MM.1S (cell line): ENCODE results near the gene UNK.

Experiments used
- EZH2 ChIP-seq: fragments of 300-600 bp; sonication (generic); optimal IDR thresholded peaks from 2 replicates; pipeline ENCODE3; 2017; ENCODE audit warnings: low read depth, mild to moderate bottlenecking, antibody characterized with exemption, low read length, mixed read lengths
- EZH2phosphoT487 ChIP-seq: fragments of 300-600 bp; sonication (generic); IDR thresholded peaks from 2 replicates; pipeline ENCODE4 v1.6.1; 2018; ENCODE audit warnings: antibody characterized with exemption, low read length
- TF ChIP-seq, protein P1 (sequence below): fragments of 300-600 bp; sonication (generic); IDR thresholded peaks from 2 replicates; pipeline ENCODE4 v1.5.1; 2016; ENCODE audit warnings: antibody characterized with exemption, low read length, mixed read lengths

DNA sequence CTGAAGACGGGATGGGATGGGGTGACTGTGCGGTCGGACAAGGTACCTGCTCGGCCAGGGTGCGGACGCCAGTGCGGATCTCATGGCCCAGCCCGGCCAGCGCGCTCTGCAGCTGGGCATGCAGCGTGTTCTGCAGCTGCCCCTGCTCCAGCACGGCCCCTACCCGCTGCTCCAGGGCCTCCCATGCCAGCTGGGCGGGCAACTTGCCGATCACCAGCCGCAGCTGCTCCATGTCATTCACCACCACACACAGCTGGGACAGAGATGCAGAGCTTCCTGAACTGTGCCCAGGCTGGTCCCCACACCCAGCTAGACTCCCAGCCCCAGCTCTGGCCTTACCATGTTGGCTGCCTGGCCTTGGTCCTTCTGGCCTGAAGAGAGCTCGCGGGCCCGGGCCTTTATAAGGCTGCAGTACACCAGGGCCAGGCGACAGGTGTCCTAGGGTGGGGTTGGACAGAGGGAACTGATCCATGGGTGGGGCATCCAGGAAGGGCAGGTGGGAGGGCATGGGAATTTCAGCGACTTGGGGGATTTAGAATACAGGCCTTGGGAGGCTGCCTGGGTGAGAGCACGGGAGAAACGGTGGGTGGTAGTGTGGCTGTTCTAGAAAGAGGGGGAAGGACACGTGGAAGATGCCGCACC is 49.8 kb downstream of the UNK start:
- TF ChIP-seq, protein P1, sequence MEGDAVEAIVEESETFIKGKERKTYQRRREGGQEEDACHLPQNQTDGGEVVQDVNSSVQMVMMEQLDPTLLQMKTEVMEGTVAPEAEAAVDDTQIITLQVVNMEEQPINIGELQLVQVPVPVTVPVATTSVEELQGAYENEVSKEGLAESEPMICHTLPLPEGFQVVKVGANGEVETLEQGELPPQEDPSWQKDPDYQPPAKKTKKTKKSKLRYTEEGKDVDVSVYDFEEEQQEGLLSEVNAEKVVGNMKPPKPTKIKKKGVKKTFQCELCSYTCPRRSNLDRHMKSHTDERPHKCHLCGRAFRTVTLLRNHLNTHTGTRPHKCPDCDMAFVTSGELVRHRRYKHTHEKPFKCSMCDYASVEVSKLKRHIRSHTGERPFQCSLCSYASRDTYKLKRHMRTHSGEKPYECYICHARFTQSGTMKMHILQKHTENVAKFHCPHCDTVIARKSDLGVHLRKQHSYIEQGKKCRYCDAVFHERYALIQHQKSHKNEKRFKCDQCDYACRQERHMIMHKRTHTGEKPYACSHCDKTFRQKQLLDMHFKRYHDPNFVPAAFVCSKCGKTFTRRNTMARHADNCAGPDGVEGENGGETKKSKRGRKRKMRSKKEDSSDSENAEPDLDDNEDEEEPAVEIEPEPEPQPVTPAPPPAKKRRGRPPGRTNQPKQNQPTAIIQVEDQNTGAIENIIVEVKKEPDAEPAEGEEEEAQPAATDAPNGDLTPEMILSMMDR = no peak
- TF ChIP-seq EZH2 = no peak
- no peak for TF ChIP-seq EZH2phosphoT487
